Panc1 (cell line): ENCODE measurements around the gene SIAH1. TPM values are rescaled to one million over a fixed set of nuclear protein-coding genes. Genes with fewer than 3 reads are reported as not detected.

Experiments
- ATAC-seq: fragments of 200-7000 bp; cut with Tn5 transposase; 2 replicates; pipeline ENCODE4 v1.9.1; 2020; ENCODE audit warnings: mild to moderate bottlenecking, moderate library complexity
- BruUV-seq: library from RNA; stranded (reverse); fragments of 400-500 nt; replicated peaks from 2 replicates; lab custom pipeline; 2021; lab: Mats Ljungman, UMichigan
- CTCF ChIA-PET: fragments of 300-600 bp; sonication (Branson Sonifier 250); formaldehyde crosslinking; loops from one replicate; lab custom pipeline; 2022; ENCODE audit warnings: antibody characterized with exemption; lab: Charles Lee
- POLR2A ChIA-PET: fragments of 300-600 bp; sonication (Branson Sonifier 250); formaldehyde crosslinking; loops from one replicate; lab custom pipeline; 2022; ENCODE audit warnings: antibody characterized with exemption; lab: Charles Lee
- DNase-seq: peaks from one replicate; pipeline ENCODE4 v3.0.0-alpha.2; 2010; ENCODE audit warnings: low read depth, low spot score
- H3K27ac ChIP-seq: 2 replicates; pipeline ENCODE4 v1.5.1; 2011; ENCODE audit warnings: mild to moderate bottlenecking, low read length, inconsistent platforms
- H3K27me3 ChIP-seq: fragments of 200-500 bp; sonication (Bioruptor generic); 2 replicates; pipeline ENCODE4 v1.6.0; 2014; ENCODE audit warnings: low read length, inconsistent platforms; ENCODE audit not compliant: control insufficient read depth, insufficient read depth
- H3K36me3 ChIP-seq: fragments of 200-500 bp; sonication (Bioruptor generic); 2 replicates; pipeline ENCODE4 v1.5.1; 2014; ENCODE audit warnings: inconsistent platforms, mild to moderate bottlenecking, low read length, moderate library complexity; ENCODE audit not compliant: control insufficient read depth, insufficient read depth
- H3K4me1 ChIP-seq: 2 replicates; pipeline ENCODE4 v1.5.1; 2011; ENCODE audit warnings: inconsistent platforms, mild to moderate bottlenecking, low read length, moderate library complexity; ENCODE audit not compliant: control insufficient read depth, insufficient read depth
- H3K4me3 ChIP-seq, 2 experiments: 2 replicates each; pipeline ENCODE4 v1.5.1; 2011 to 2012; ENCODE audit warnings: low read depth in 2 of 2, low read length in 2 of 2, mild to moderate bottlenecking in 2 of 2, inconsistent platforms in 1 of 2, moderate library complexity in 1 of 2
- H3K9me3 ChIP-seq: fragments of 200-500 bp; sonication (Bioruptor generic); 2 replicates; pipeline ENCODE4 v1.5.1; 2014; ENCODE audit warnings: low read depth, mild to moderate bottlenecking, inconsistent platforms, low read length, moderate library complexity; ENCODE audit not compliant: control insufficient read depth, insufficient read depth
- POLR2AphosphoS5 ChIP-seq: IDR thresholded peaks from 2 replicates; pipeline ENCODE4 v1.6.1; 2012; ENCODE audit warnings: mild to moderate bottlenecking, low read depth, low read length, moderate library complexity
- SIN3A ChIP-seq: IDR thresholded peaks from 2 replicates; pipeline ENCODE4 v1.6.1; 2012; ENCODE audit warnings: low read depth, mild to moderate bottlenecking, low read length, moderate library complexity, borderline replicate concordance; ENCODE audit not compliant: insufficient read depth
- TCF7L2 ChIP-seq: IDR thresholded peaks from 2 replicates; pipeline ENCODE4 v1.6.1; 2011; ENCODE audit warnings: mild to moderate bottlenecking, low read depth, low read length, inconsistent platforms
- in situ Hi-C: cut with HindIII; loops from 2 replicates; pipeline ENCODE4 v1.10.0; 2016; ENCODE audit warnings: low sequenced_read_pairs, low pct_unique_long_range_greater_than_20kb
- intact Hi-C: fragments of 100-400 bp; cut with micrococcal nuclease; formaldehyde crosslinking; loops from one replicate; pipeline ENCODE4 v1.10.0; 2022; ENCODE audit not compliant: unreplicated experiment
- total RNA-seq: library from RNA; stranded (reverse); gene quantifications from one replicate; pipeline ENCODE4 v1.2.1, GENCODE V29; 2021; ENCODE audit not compliant: unreplicated experiment
- TF ChIP-seq, protein P1 (sequence below): fragments of 450-650 bp; IDR thresholded peaks from 2 replicates; pipeline ENCODE4 v1.5.1; 2017; ENCODE audit warnings: mild to moderate bottlenecking
- TF ChIP-seq, protein P2 (sequence below), 2 experiments: IDR thresholded peaks; 2 replicates each; pipeline ENCODE4 v1.6.1; 2011 to 2012; ENCODE audit warnings: low read depth in 2 of 2, control low read depth in 1 of 2, low read length in 1 of 2, mild to moderate bottlenecking in 1 of 2, moderate library complexity in 1 of 2; ENCODE audit not compliant: insufficient read depth in 1 of 2

The SIAH1 gene
- total RNA-seq, 1 experiment from 2014 or later = 18.8 TPM

DNA sequence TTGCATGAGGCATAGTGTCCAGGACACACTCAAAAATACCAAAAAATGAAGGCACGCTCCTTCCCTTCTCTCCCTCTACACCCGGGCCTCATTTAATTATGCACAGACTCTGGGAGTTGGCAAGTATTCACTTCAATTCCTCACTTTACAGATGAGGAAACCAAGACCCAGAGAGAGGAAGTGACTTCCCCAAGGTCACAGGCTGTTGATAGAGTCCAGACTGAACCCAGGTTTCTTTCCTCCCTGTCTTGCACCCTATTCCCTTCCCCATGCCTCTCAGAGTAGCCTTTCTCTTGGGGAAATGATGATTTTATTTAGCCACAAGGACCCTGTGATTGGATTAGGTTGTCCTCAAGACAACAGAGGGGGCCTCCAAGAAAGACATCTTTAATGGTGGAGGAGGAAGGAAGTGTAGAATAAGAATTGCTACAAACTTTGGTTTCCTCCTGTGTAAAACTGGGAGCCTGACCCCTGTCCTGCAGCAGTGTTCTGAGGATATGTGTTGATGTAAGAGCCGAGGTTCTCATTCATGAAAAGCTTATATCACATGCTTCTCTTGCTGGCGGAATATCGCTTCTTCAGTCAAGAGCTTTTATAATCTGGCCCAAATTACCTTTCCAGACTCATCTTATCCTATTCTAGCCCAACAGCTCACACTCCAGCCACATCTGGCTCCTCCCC is 48.8 kb upstream of the SIAH1 start:
- no peaks in the 10 kb centered on the region for H3K4me1 ChIP-seq
- POLR2A ChIA-PET = no interaction called here
- H3K9me3 ChIP-seq = no peaks in the 10 kb centered on the region
- no peak for ATAC-seq
- DNase-seq = no peak
- in situ Hi-C loops (no loop called here), intact Hi-C loops (no loop called here)
- no peak overlapping the region for H3K27ac ChIP-seq
- no peaks in the 10 kb centered on the region for H3K36me3 ChIP-seq
- TF ChIP-seq, protein P1, sequence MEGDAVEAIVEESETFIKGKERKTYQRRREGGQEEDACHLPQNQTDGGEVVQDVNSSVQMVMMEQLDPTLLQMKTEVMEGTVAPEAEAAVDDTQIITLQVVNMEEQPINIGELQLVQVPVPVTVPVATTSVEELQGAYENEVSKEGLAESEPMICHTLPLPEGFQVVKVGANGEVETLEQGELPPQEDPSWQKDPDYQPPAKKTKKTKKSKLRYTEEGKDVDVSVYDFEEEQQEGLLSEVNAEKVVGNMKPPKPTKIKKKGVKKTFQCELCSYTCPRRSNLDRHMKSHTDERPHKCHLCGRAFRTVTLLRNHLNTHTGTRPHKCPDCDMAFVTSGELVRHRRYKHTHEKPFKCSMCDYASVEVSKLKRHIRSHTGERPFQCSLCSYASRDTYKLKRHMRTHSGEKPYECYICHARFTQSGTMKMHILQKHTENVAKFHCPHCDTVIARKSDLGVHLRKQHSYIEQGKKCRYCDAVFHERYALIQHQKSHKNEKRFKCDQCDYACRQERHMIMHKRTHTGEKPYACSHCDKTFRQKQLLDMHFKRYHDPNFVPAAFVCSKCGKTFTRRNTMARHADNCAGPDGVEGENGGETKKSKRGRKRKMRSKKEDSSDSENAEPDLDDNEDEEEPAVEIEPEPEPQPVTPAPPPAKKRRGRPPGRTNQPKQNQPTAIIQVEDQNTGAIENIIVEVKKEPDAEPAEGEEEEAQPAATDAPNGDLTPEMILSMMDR = no peak
- TF ChIP-seq, protein P2, sequence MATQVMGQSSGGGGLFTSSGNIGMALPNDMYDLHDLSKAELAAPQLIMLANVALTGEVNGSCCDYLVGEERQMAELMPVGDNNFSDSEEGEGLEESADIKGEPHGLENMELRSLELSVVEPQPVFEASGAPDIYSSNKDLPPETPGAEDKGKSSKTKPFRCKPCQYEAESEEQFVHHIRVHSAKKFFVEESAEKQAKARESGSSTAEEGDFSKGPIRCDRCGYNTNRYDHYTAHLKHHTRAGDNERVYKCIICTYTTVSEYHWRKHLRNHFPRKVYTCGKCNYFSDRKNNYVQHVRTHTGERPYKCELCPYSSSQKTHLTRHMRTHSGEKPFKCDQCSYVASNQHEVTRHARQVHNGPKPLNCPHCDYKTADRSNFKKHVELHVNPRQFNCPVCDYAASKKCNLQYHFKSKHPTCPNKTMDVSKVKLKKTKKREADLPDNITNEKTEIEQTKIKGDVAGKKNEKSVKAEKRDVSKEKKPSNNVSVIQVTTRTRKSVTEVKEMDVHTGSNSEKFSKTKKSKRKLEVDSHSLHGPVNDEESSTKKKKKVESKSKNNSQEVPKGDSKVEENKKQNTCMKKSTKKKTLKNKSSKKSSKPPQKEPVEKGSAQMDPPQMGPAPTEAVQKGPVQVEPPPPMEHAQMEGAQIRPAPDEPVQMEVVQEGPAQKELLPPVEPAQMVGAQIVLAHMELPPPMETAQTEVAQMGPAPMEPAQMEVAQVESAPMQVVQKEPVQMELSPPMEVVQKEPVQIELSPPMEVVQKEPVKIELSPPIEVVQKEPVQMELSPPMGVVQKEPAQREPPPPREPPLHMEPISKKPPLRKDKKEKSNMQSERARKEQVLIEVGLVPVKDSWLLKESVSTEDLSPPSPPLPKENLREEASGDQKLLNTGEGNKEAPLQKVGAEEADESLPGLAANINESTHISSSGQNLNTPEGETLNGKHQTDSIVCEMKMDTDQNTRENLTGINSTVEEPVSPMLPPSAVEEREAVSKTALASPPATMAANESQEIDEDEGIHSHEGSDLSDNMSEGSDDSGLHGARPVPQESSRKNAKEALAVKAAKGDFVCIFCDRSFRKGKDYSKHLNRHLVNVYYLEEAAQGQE (IDR thresholded peaks at IDR 0.05; ENCODE audit: insufficient read depth in 1 of 2, low read depth in 2 of 2, low read length in 1 of 2) = no peak
- no peak for TF ChIP-seq SIN3A
- no peak for TF ChIP-seq POLR2AphosphoS5
- no peak for TF ChIP-seq TCF7L2
- no TSS peak for BruUV-seq
- CTCF ChIA-PET = no interaction called here
- H3K4me3 ChIP-seq = no peak overlapping the region
- no peaks in the 10 kb centered on the region for H3K27me3 ChIP-seq

DNA sequence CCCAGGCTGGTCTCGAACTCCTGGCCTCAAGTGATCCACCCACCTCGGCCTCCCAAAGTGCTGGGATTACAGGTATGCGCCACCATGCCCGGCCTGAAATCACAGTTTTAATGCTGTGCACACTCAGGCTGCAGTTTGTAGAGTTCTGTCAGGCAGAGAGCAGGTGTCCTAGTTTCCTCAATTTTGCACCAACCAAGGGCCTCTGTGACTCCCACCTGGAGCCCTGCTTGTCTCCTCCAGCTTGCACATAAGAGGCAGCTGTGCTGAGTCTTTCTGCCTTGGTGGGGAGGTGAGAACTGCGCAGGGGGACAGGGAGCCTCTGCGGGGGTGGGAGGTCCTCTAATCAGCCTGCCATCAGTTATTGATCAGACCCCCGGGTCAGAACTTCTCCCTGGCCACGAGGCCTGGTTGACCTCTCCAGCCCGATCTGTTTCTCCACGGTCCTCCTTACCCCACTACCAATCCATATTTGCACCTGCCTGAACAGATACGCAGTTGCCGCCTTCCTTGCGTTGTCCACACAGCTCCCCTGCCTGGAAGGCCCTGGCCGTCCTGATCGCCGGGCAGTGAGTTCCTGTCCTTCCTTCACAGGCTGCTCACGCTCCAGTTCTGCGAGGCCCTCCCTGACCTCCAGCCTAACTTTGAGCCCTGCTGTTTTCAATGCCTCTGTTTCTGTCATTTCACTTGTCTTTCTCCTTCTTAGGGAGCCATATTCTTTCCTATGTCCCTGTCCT is 48.1 kb upstream of the SIAH1 start:
- DNase-seq (no peak), ATAC-seq (no peak)
- CTCF ChIA-PET = no interaction called here
- no peaks in the 10 kb centered on the region for H3K9me3 ChIP-seq
- H3K27ac ChIP-seq = no peak overlapping the region
- no peaks in the 10 kb centered on the region for H3K4me1 ChIP-seq
- no peak overlapping the region for H3K4me3 ChIP-seq
- in situ Hi-C loops (no loop called here), intact Hi-C loops (no loop called here)
- POLR2A ChIA-PET = no interaction called here
- no peaks in the 10 kb centered on the region for H3K36me3 ChIP-seq
- H3K27me3 ChIP-seq = no peaks in the 10 kb centered on the region
- TF ChIP-seq TCF7L2 = no peak
- no peak for TF ChIP-seq SIN3A
- TF ChIP-seq, protein P2 (IDR thresholded peaks at IDR 0.05; ENCODE audit: insufficient read depth in 1 of 2, low read depth in 2 of 2, low read length in 1 of 2) = no peak
- TF ChIP-seq, protein P1 = no peak
- TF ChIP-seq POLR2AphosphoS5 = no peak
- BruUV-seq = no TSS peak
